Stomach (tissue), 9 donors: Measurements from ENCODE around the gene TSPAN2. TPM values are rescaled to one million over a fixed set of nuclear protein-coding genes. Genes with fewer than 3 reads are reported as not detected.

ENCODE experiments used
- DNase-seq, 2 donors: peaks; one replicate each; pipeline versions ENCODE4 v3.0.0 to v3.0.0-alpha.2; 2013 to 2019
- H3K27ac ChIP-seq, 5 donors: fragments of 200-600 bp in 4 of 5; sonication (generic) in 4 of 5; one replicate each; pipeline ENCODE4 v1.5.1; 2013 to 2019; ENCODE audit warnings: mild to moderate bottlenecking in 1 of 5, moderate library complexity in 1 of 5
- H3K27me3 ChIP-seq, 3 donors: fragments of 200-600 bp; sonication (generic); one replicate each; pipeline ENCODE4 v1.5.1; 2017 to 2019; ENCODE audit warnings: mixed run types in 1 of 3
- H3K36me3 ChIP-seq, 4 donors: fragments of 200-600 bp; sonication (generic); 1 replicate in 3 of 4; 2 replicates in 1 of 4; pipeline ENCODE4 v1.5.1; 2016 to 2019
- H3K4me1 ChIP-seq, 4 donors: fragments of 200-600 bp; sonication (generic); one replicate each; pipeline ENCODE4 v1.5.1; 2016 to 2019
- H3K4me3 ChIP-seq, 4 donors: fragments of 200-600 bp; sonication (generic) in 3 of 4; one replicate each; pipeline ENCODE4 v1.5.1; 2016 to 2019; ENCODE audit warnings: mild to moderate bottlenecking in 1 of 4
- H3K9me3 ChIP-seq, 4 donors: fragments of 200-600 bp; sonication (generic); one replicate each; pipeline ENCODE4 v1.5.1; 2016 to 2019
- EP300 ChIP-seq: sonication (generic); formaldehyde crosslinking; IDR thresholded peaks from one replicate; pipeline ENCODE4 v1.6.1; 2017; ENCODE audit warnings: antibody characterized with exemption
- POLR2A ChIP-seq, 4 donors: fragments of 450-650 bp; IDR thresholded peaks; one replicate each; pipeline ENCODE4 v1.6.1; 2016; ENCODE audit warnings: antibody characterized with exemption in 4 of 4, control low read depth in 2 of 4, mild to moderate bottlenecking in 1 of 4, moderate library complexity in 1 of 4
- POLR2AphosphoS5 ChIP-seq, 3 donors: sonication (generic); formaldehyde crosslinking; IDR thresholded peaks; one replicate each; pipeline ENCODE4 v1.6.1; 2016; ENCODE audit warnings: antibody characterized with exemption in 3 of 3
- WGBS, 5 donors: extraction: QIAGEN DNeasy Blood & Tissue Kit in 3 of 5; methylation state at CpG; one replicate each; pipeline versions ENCODE4 v1.1.5 to v1.1.7; 2013 to 2018; 5-methylcytosine and 5-hydroxymethylcytosine counted together
- intact Hi-C: fragments of 100-400 bp; cut with DNase I; formaldehyde crosslinking; loops from one replicate; pipeline ENCODE4 v1.15.1; 2023; ENCODE audit warnings: low total_unique reads
- polyA plus RNA-seq, 3 donors: library from polyadenylated mRNA; stranded (reverse); fragments of 200-250 nt; gene quantifications; one replicate each; pipeline ENCODE4 v1.2.3, GENCODE V29; 2013
- total RNA-seq, 5 donors: library from RNA; depleted of rRNA; stranded (reverse); fragments of >200 nt; gene quantifications; one replicate each; pipeline versions ENCODE4 v1.1.0 to v1.2.3, GENCODE V29; 2014 to 2016
- TF ChIP-seq, protein P1 (sequence below), 7 experiments: fragments of 450-650 bp in 4 of 7; fragments of 200-600 bp in 3 of 7; sonication (generic) in 3 of 7; IDR thresholded peaks; one replicate each; pipeline ENCODE4 v1.5.1; 2016 to 2019; ENCODE audit warnings: antibody characterized with exemption in 7 of 7, control low read depth in 2 of 7, mild to moderate bottlenecking in 1 of 7
- donor health status: healthy with polysubstance abuse.
- donor health status: Bipolar disorder and iron deficiency.
- donor health status: healthy.

The TSPAN2 gene
- total and polyA plus RNA-seq, 8 donors, result 2.6 to 39.7 (median 10.2) TPM

- 68 to 76% (median 71%) methylated on average over 6 of the region's 6 CpGs for WGBS, 5 donors
- H3K27ac ChIP-seq, result no peak overlapping the region
- no peaks in the 10 kb centered on the region for H3K27me3 ChIP-seq
- H3K36me3 ChIP-seq, result no peaks in the 10 kb centered on the region
- no peak overlapping the region for H3K4me3 ChIP-seq
- peaks cover 0 to 11% (median 5%) of the 10 kb centered on the region in 4 donors for H3K9me3 ChIP-seq
- intact Hi-C loops, result no loop called here
- H3K4me1 ChIP-seq, result peaks cover 0 to 7% (median 0%) of the 10 kb centered on the region in 4 donors
- DNase-seq, result no peak
- TF ChIP-seq POLR2AphosphoS5 (IDR thresholded peaks at IDR 0.05) (no peak), EP300 (no peak), POLR2A (IDR thresholded peaks at IDR 0.05) (no peak)
- TF ChIP-seq, protein P1, sequence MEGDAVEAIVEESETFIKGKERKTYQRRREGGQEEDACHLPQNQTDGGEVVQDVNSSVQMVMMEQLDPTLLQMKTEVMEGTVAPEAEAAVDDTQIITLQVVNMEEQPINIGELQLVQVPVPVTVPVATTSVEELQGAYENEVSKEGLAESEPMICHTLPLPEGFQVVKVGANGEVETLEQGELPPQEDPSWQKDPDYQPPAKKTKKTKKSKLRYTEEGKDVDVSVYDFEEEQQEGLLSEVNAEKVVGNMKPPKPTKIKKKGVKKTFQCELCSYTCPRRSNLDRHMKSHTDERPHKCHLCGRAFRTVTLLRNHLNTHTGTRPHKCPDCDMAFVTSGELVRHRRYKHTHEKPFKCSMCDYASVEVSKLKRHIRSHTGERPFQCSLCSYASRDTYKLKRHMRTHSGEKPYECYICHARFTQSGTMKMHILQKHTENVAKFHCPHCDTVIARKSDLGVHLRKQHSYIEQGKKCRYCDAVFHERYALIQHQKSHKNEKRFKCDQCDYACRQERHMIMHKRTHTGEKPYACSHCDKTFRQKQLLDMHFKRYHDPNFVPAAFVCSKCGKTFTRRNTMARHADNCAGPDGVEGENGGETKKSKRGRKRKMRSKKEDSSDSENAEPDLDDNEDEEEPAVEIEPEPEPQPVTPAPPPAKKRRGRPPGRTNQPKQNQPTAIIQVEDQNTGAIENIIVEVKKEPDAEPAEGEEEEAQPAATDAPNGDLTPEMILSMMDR (IDR thresholded peaks at IDR 0.05), result no peak
Observed at GRCh38 chr1:115115521-115116161, 26.3 kb upstream of the TSPAN2 start.

- DNase-seq, result peak in 1 of 2 donors; percentile 60
Observed at GRCh38 chr1:115114308-115114707, 25.0 kb upstream of the TSPAN2 start.

DNA sequence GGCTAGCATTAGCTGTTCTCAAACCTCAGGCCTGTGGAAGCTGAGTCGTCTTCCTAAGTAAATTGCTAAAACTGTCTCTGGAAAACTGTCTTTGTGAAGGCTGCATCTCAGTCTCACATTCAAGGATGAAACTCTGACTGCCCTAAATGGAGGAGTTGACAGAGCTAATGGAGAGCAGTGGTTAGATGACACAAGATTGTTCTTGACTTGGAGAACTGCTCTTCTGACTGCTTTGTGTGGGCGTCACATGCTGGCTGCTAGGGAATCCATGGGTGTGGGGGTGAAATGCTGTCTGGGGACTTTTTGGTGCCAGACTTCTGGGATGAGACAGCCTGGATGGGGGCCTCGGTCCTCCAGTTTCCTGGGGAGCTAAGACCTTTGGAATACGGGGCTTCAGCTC lies 24.5 kb upstream of the TSPAN2 start:
- no peaks in the 10 kb centered on the region for H3K27me3 ChIP-seq
- no peak for TF ChIP-seq POLR2A (IDR thresholded peaks at IDR 0.05)
- no peak for TF ChIP-seq POLR2AphosphoS5 (IDR thresholded peaks at IDR 0.05)
- no peak for TF ChIP-seq EP300
- TF ChIP-seq, protein P1 (IDR thresholded peaks at IDR 0.05), result no peak
- WGBS, 5 donors, result 60 to 91% (median 83%) methylated on average over 4 of the region's 4 CpGs
- H3K4me3 ChIP-seq, result no peak overlapping the region
- H3K4me1 ChIP-seq, result peaks cover 0 to 7% (median 0%) of the 10 kb centered on the region in 4 donors
- H3K27ac ChIP-seq, result no peak overlapping the region
- no peaks in the 10 kb centered on the region for H3K36me3 ChIP-seq
- no peak for DNase-seq
- no peaks in the 10 kb centered on the region for H3K9me3 ChIP-seq
- intact Hi-C loops, result loop anchor here (5.0 kb wide), 1 partner anchor 131 kb away; no protein-coding TSS in a partner anchor

More at GRCh38 chr1:115114308-115114707, 25.0 kb upstream of the TSPAN2 start:
- Histone ChIP-seq H3K9me3 (no peaks in the 10 kb centered on the region), H3K4me1 (peaks cover 0 to 7% (median 0%) of the 10 kb centered on the region in 4 donors), H3K27ac (no peak overlapping the region), H3K36me3 (no peaks in the 10 kb centered on the region), H3K27me3 (no peaks in the 10 kb centered on the region), H3K4me3 (no peak overlapping the region)
- WGBS, 5 donors, result 18 to 40% (median 28%) methylated on average over 3 of the region's 3 CpGs
- intact Hi-C loops, result loop anchor here (5.0 kb wide), 1 partner anchor 132 kb away; no protein-coding TSS in a partner anchor
- TF ChIP-seq POLR2AphosphoS5 (IDR thresholded peaks at IDR 0.05) (no peak), POLR2A (IDR thresholded peaks at IDR 0.05) (no peak), EP300 (no peak)
- TF ChIP-seq, protein P1 (IDR thresholded peaks at IDR 0.05), result no peak

DNA sequence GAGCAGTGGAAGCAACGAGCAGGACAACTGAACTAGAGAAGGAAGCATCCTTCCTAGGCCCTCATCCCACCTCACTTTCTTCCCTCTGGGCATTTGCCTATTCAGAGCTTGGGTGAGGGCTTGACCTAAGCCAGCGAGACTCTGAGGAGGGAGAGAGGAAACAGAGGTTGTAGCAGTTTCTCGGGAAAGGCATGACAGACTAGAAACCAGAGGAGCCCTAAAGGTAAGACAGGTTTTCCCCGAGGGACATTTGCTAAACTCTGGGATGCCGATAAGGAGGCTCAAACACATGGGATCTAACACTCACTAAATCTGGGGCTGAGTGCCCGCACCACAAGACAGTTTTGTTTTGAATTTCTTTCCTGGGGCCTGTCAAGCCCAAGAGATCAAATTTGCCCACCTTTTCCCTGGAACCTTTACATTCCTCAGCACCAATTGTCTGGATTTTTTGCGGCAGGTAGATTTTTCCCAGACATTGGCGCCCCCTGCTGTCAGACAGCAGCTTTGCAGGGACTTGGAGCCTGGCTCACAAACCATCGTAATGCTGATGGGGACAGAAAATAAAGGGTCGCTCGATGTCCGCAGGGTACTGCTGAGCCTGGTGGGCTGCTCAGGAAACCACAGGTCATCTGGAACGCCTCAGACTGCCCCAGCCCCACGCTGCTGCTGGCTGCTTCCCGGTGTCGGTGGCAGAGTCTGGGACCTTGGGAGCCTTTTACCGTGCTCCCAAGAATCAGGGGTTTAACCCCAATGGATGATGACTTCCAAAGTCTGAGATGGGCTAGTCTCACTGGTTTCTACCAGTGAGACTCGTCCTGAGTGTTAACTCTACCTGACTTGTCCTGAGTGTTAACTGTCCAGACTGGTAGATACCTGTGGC lies 23.4 kb upstream of the TSPAN2 start:
- peak; percentile 40 to 69 for DNase-seq
- H3K27ac ChIP-seq, result no peak overlapping the region
- H3K4me1 ChIP-seq, result peaks cover 0 to 7% (median 3%) of the 10 kb centered on the region in 4 donors
- 24 to 29% (median 28%) methylated on average over 15 to 18 of the region's 18 CpGs for WGBS, 5 donors
- H3K27me3 ChIP-seq, result no peaks in the 10 kb centered on the region
- H3K9me3 ChIP-seq, result no peaks in the 10 kb centered on the region
- TF ChIP-seq, protein P1 (IDR thresholded peaks at IDR 0.05), result peak in 6 of 7 experiments; percentile 51 to 91 (median 84)
- TF ChIP-seq EP300, result no peak
- intact Hi-C loops, result loop anchor here (5.0 kb wide), 1 partner anchor 130 kb away; no protein-coding TSS in a partner anchor
- no peak overlapping the region for H3K4me3 ChIP-seq
- no peaks in the 10 kb centered on the region for H3K36me3 ChIP-seq
